GM18505 (cell line): ENCODE data around the gene GRAP2.

Experiments used
- ATAC-seq: cut with Tn5 transposase; IDR thresholded peaks from one replicate; pipeline ENCODE4 v1.9.1; 2021; ENCODE audit not compliant: unreplicated experiment
- POLR2A ChIP-seq: IDR thresholded peaks from 4 replicates; pipeline ENCODE4 v1.6.1; 2011; ENCODE audit warnings: borderline replicate concordance; ENCODE audit not compliant: insufficient read depth, insufficient read length; ENCODE audit errors: extremely low read depth

The GRAP2 gene

GRCh38 chr22:39908136-39908535 lies 7.3 kb downstream of the GRAP2 start:
- TF ChIP-seq POLR2A = no peak
- no peak for ATAC-seq

- no peak for TF ChIP-seq POLR2A
- no peak for ATAC-seq
These were observed 7.9 kb downstream of the GRAP2 start for GRCh38 chr22:39908737-39909136.

- no peak for ATAC-seq
These were observed 10.2 kb downstream of the GRAP2 start for GRCh38 chr22:39910876-39911613.

GRCh38 chr22:39913321-39913720 lies 12.4 kb downstream of the GRAP2 start:
- TF ChIP-seq POLR2A = no peak
- no peak for ATAC-seq

More at GRCh38 chr22:39910876-39911613, 10.2 kb downstream of the GRAP2 start:
- TF ChIP-seq POLR2A = no peak

GRCh38 chr22:39913886-39914285 lies 13.0 kb downstream of the GRAP2 start:
- ATAC-seq = no peak
- no peak for TF ChIP-seq POLR2A

- no peak for TF ChIP-seq POLR2A
- no peak for ATAC-seq
These were observed 13.7 kb downstream of the GRAP2 start for GRCh38 chr22:39914584-39914983.

GRCh38 chr22:39915295-39915726 lies 14.4 kb downstream of the GRAP2 start:
- TF ChIP-seq POLR2A = no peak

GRCh38 chr22:39916496-39916895 lies 15.6 kb downstream of the GRAP2 start:
- no peak for ATAC-seq
- TF ChIP-seq POLR2A = no peak

More at GRCh38 chr22:39915295-39915726, 14.4 kb downstream of the GRAP2 start:
- ATAC-seq = no peak

- no peak for ATAC-seq
These were observed 16.3 kb downstream of the GRAP2 start for GRCh38 chr22:39917197-39917643.

GRCh38 chr22:39917776-39918495 lies 17.1 kb downstream of the GRAP2 start:
- no peak for TF ChIP-seq POLR2A
- ATAC-seq = no peak

More at GRCh38 chr22:39917197-39917643, 16.3 kb downstream of the GRAP2 start:
- no peak for TF ChIP-seq POLR2A

- no peak for ATAC-seq
- no peak for TF ChIP-seq POLR2A
These were observed 19.4 kb downstream of the GRAP2 start for GRCh38 chr22:39920134-39920743.

GRCh38 chr22:39923696-39924095 lies 22.8 kb downstream of the GRAP2 start:
- no peak for TF ChIP-seq POLR2A
- no peak for ATAC-seq

GRCh38 chr22:39924286-39924685 lies 23.4 kb downstream of the GRAP2 start:
- ATAC-seq = no peak
- no peak for TF ChIP-seq POLR2A
